Skin of body (tissue), 2 donors: ENCODE results near the gene BPHL. TPM values are rescaled to one million over a fixed set of nuclear protein-coding genes. Genes with fewer than 3 reads are reported as not detected.
A peak's percentile ranks its signal among the peaks of the same experiment; 100 is the strongest.
"Not testable (repeated sequence)": the region's sequence is repeated elsewhere in the genome, so short reads cannot be mapped to it uniquely, and the experiment has no call there.

Experiments
- DNase-seq: peaks from one replicate; lab custom pipeline; 2025; lab: John Stamatoyannopoulos, UW
- total RNA-seq: library from RNA; depleted of rRNA; stranded (reverse); fragments of >200 nt; gene quantifications from one replicate; pipeline ENCODE4 v1.2.3, GENCODE V29; 2014

Gene BPHL
- total RNA-seq, 1 donor from 2014 or later, result 13.7 TPM

DNA sequence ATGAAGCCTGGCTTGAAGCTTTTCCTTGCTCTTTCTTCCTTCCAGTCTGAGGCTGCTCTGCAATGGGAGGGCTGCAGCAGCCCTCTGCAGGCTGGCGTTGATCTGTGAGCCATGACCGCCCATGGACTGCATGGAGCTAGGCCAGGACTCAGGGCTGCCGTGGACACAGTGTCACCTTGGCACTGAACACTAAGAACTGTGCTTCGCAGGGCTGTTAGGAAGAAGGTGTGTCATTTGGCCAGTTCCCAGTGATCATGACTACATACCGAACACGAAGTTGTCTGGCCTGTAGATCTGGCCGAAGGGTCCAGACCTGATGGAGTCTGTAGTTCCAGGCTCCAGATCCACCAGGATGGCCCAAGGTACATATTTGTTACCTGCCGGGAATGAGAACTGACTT, 60.2 kb downstream of the BPHL start:
- not testable (repeated sequence) for DNase-seq

DNA sequence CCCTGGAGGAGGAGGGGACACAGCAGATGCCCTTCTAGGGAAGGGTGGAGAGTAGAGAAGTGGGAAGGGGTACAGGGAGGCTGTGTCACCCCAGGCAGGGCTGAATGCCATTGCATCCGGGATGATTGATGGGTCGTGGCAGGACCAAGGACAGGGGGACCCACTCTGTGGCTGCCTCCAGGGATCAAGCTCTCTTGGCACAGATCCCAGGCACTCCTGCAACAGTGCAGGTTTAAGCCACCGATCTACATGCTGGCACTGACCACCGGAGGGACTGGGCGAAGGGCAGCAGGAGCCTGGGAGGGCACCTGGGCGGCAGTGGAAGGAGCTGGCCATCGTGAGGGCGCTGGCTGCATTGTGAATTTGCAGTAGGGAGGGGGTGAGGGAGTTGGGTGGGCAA, 61.4 kb downstream of the BPHL start:
- DNase-seq, result not testable (repeated sequence)

DNA sequence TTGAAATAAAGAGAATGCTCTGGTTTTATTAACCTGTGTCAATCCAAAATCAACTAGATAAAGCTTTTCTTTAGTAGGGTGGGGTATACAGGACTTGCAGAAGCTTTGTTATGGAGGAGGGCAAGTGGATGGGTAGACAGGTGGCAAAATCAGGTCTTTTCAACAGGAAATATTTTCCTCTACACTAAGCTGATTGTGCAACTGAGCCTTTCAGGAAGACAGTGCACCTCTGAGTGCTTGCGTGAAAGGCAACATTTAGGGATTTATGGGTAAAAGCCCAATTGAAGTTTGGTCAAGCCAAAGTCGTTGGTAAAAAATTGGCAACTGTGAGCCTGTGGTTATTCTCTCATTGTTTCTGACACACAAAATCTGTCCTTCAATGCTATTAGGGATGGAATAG, 62.6 kb downstream of the BPHL start:
- DNase-seq, result no peak

DNA sequence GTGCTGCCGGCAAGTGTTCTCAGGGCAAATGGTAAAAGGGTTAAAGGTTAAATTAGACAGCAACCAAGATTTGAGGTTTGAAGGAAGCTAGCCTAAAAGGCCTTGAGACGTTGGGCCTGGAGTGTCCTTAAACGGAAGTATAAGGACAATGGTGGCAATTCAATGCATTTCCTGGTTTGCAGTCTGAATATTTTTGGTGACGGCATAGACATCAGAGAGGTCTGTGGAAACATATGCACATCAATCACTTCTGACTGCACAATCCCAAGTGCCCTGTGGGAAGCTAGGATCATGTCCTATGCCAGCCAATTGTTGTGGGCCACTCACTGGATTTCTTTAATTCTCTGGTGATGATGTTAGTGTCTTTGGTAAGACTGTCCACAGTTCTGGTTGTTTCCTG, 64.6 kb downstream of the BPHL start:
- no peak for DNase-seq

DNA sequence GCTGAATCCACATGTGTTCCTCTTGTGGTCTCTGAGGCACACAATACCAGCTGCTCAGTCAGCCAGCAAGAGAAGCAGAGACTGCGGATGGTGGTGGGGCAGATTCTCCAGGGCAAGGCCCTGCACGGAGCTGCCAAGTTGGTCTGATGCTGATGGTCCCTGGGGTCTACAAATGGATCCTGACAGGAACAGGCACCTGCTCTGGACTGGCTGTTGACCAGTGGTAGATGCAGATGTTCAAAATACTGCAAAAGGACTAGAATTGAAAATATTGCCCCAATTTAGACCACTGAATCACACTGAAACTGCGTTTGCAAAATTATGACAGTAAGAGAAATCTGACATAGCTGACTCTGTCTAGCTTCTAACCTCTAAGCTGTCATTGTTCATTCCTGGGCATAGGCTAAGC, 68.5 kb downstream of the BPHL start:
- no peak for DNase-seq

DNA sequence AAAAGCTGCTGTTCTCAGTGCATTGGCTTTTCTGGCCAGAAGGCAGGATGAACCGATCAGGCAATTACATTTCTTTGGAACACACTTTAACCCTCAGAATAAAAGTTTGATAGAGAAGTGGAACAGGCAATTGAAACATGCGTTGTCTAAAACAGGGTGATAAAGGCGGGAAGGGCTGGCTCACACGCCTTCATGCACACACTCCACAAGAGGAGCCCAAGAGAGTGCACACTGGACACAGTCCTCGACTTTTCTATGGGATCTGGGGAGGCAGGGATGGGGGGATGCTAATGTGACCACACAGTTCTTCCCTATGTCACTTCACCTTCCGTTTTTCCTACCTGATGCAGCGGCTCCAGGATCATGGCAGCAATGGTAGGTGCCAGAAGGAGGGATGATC, 69.8 kb downstream of the BPHL start:
- DNase-seq, result no peak

DNA sequence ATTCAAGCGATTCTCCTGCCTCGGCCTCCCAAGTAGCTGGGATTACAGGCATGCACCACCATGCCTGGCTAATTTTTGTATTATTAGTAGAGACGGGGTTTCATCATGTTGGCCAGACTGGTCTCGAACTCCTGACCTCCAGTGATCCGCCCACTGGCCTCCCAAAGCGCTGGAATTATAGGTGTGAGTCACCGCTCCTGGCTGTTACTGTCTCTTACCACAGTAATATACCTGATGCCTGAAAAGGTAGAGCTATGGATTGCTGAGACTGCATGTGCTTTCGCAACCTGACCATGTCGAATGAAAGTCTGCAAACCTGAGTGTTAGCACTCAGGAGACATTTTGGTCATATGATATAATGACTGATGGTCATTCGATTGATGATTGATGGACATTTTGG, 70.7 kb downstream of the BPHL start:
- not testable (repeated sequence) for DNase-seq

DNA sequence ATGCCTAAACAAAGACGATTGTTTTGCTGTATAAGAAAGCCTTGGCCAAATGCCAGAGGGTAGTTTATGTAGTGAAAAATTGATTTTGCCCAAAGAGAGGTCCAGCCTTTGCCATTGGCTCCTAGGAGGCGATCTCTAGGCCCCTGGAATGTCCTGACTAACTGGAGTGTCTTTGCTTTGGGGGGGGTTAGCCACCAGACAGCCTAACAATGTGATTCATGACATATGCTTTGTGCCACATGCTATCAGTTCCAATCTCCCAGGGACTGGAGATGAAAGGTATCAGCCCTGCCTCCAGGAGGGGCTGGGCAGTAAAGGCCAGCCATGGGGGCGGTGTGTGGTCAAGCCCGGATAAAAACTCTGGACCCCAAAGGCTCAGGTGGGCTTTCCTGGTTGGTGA, 71.5 kb downstream of the BPHL start:
- DNase-seq, result no peak

DNA sequence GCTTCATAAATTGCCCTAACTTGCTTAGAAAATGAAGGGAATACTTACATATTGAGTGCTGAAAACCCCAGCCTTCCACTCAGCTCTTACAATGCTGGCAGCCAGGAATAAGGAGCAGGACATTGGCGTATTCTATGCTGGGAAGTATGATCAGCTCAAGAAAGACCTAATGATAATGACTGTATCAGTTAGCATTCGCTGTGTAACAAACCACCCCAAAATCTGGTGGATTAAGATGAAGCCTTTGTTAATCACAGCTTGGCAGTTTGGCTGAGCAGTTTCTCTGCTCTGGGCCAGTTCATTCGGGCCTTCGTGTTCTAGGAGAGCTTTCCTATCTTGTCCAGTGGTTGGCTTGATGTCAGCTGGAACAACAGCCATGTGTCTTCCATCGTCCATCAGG, 72.3 kb downstream of the BPHL start:
- no peak for DNase-seq

DNA sequence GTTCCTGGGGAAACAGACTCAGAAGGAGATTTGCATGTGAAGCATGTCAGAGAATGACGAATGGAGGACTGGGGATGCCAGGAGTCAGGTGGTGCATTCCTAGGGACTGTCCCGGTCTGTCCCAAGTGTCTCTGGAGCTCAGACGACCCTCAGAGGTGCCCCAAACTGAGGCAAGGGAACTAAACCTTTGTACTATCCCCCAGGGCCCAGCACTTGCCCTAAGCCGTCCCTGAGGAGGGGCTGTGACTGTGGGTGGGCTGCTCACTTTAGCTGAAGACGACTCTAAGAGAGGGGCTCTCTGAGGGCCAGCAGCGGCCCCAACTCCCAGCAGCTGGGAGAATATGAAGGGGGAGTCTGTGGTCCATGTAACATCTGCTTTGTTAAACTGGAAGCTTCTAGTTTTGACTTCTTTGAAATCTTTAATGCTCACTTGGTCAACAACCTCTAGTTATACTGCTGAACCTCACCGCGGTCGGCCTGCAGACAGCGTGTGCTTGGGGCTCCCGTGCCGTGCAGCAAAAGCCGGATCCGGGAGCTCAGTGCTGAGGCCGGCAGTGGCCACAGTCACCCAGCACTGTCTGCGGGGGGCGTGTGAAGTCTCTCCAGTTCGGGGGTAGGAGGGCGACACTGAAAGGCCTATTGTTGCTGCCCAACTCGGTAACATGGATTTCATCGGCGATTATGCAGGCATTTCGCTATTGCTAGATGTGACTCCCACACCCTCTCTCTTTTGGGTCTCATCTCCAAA, 74.8 kb downstream of the BPHL start:
- DNase-seq, result no peak

DNA sequence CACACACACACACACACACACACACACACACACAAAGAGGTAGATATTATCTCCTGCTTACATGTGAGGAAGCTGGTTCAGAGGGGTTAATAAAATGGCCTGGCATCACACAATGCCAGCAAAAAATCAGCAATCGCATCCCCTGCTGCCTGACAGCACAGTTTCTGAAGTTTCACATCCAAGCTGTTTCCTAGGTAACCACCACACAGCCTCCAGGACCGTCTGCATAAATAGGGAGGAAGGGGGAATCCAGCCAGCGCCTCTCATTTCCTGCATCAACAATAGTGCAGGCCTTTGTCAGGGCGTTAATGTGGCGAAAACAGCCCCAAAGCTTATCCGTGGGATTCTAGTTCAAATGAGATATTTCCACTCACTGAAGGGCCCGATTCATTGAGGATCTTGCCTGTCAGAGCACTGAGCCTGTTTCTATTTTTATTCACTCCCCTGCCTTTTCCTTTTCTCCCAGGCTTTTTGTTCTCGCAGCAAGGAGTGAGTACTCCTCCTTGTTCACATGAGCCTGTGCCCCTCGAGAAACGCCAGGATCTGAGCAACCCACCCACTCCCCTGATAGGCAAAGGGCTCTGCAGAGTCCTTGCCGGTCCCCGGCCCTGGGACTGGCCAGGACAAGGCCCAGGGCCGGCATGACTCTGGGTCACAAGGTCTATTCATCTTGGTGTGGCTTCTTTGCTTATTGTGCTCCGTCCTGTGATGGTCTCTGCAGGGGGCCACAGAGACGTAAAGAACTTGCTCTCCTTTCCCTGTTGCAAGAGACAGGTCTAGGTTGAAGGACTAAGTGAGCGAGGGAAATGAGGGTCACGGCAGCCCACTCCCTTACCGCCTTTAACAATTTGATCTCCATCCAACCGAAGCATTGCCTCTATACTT, 76.3 kb downstream of the BPHL start:
- peak; percentile 35 for DNase-seq

DNA sequence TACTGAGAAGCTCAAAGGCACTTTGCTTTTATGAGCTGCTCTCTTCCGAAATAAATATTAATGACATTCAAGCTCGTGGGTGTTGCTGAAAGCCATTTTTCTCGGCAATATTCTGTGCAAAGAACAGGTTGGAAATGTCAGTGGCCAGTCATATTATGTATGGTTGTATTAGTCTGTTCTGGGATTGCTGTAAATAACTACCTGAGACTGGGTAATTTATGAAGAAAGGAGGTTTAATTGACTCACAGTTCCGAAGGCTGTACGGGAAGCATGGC, 76.8 kb downstream of the BPHL start:
- DNase-seq, result no peak

DNA sequence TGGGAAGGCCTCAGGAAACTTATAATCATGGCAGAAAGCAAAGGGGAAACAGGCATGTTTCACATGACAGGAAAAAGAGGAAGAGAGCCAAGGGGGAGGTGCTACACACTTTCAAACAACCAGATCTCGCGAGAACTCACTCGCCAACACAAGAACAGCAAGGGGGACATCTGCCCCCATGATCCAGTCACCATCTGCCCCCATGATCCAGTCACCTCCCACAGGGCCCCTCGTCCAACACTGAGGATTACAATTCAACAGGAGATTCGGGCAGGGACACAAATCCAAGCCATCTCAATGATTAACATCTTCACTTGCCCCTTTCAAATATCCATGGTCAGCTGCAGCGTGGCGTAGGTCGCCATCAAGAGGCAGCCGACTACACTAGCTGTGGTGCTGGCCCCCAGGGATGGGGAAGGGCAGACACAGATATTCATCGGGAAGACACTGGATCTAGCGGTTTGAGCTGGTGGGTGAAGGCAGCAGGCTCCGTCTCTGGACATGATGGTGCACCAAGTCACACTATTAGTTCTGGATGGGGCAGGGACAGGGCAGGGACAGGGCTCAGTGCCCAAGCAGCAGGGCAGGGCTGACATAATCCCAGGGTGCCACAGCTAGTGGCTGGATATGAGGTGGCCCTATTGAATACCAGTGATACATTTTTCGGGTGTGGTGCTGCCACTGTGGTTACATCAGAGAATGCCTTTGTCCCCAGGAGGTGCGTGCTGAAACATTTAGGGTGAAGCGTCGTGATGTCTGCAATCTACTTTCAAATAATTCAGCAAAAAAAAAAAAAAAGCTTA, 77.4 kb downstream of the BPHL start:
- DNase-seq, result no peak

DNA sequence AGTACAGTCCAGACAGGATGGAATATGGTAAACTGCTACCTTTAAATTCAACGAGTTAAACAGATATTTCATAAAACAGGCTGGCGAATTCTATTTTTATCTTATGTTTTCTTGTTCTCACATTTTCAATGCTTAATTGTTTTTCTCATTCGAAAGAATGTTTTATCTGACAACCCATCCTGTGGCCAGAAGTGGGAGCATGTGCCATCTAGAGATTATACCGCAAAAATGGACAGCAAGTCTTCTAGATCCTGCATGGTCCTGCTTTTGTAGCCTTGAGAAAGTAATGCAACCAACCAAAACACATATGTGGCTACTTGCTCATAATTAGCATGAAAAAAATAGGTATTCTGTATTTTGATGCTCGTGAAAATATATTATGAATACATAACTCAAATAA, 78.3 kb downstream of the BPHL start:
- DNase-seq, result no peak

DNA sequence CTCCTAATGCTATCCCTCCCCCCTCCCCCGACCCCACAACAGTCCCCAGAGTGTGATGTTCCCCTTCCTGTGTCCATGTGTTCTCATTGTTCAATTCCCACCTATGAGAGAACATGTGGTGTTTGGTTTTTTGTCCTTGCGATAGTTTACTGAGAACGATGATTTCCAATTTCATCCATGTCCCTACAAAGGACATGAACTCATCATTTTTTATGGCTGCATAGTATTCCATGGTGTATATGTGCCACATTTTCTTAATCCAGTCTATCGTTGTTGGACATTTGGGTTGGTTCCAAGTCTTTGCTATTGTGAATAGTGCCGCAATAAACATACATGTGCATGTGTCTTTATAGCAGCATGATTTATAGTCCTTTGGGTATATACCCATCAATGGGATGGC, 79.2 kb downstream of the BPHL start:
- DNase-seq, result not testable (repeated sequence)

DNA sequence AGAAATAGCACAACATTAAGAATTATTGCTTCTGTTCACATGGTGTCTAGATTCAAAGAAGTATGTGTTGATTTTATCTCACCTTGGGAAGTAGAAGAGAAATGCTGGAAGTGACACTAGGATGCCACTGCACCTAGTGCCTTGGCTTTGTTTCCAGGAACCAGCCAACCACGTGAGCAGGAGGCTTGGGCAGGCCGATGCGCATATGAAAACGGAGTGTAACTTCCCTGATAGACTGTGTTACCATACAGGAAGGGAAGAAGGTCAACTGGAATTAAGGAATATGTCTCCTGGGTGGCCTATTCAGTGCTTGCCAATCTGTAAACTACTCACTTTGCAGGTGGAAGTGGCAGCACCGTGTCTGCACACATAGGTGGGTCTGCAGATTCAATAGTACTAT, 80.9 kb downstream of the BPHL start:
- DNase-seq, result no peak

DNA sequence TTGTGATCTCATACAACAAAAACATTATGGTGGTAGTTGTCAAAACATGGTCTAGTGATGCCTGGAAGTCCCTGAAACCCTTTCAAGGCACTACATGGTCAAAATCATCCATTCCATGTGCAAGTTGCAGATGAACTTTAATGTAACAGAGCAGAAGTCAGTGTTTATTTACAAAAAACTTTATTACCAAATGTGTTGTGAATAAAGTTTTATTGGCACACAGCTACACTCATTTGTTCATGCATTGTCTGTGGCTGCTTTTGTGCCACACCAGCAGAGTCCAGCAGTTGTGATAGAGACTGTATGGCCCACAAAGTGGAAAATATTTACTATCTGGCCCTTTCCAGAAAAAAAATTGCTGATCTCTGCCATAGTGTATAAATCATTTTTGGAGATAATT, 82.2 kb downstream of the BPHL start:
- DNase-seq, result no peak

DNA sequence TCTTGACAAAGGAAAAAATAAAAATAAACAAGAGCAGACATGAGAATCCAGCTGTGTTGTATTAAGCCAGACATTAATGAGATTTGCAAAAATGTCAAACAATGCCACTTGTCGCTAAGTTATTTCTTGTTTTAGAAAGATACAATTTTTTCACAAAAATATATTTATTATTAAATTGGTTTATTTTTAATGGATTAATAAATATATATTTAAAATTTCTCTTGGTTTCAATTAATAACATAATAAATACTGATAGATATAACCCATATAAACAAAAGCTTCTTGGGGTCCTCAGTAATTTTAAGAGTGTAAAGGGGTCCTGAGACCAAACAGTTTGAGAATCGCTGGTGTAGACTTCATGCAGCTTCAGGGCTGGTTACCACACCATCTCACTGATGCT, 82.9 kb downstream of the BPHL start:
- no peak for DNase-seq
